GM23338 (cell line): Measurements from ENCODE around the gene MPP2. TPM values are rescaled to one million over a fixed set of nuclear protein-coding genes. Genes with fewer than 3 reads are reported as not detected.

Experiments used
- ATAC-seq: fragments of 200-7000 bp; cut with Tn5 transposase; 3 replicates; pipeline ENCODE4 v1.9.1; 2020
- DNase-seq: peaks from one replicate; pipeline ENCODE4 v3.0.0-alpha.2; 2015; ENCODE audit warnings: low spot score
- H2AFZ ChIP-seq: fragments of 200-600 bp; sonication (generic); 2 replicates; pipeline ENCODE4 v1.8.0; 2016; ENCODE audit warnings: antibody characterized with exemption, mild to moderate bottlenecking, moderate library complexity
- H3F3A ChIP-seq: fragments of 200-600 bp; sonication (generic); replicated peaks from 2 replicates; pipeline ENCODE4 v1.8.0; 2017; ENCODE audit warnings: antibody characterized with exemption, mixed run types, low read depth
- H3K27ac ChIP-seq: fragments of 200-600 bp; sonication (generic); 2 replicates; pipeline ENCODE4 v1.6.1; 2016; ENCODE audit warnings: low read depth
- H3K27me3 ChIP-seq: fragments of 200-600 bp; sonication (generic); 2 replicates; pipeline ENCODE4 v1.8.0; 2016; ENCODE audit warnings: mild to moderate bottlenecking, mixed run types, moderate library complexity; ENCODE audit not compliant: insufficient read depth
- H3K36me3 ChIP-seq: fragments of 200-600 bp; sonication (generic); 2 replicates; pipeline ENCODE4 v1.8.0; 2016; ENCODE audit warnings: mild to moderate bottlenecking; ENCODE audit not compliant: insufficient read depth
- H3K4me1 ChIP-seq: fragments of 200-600 bp; sonication (generic); 2 replicates; pipeline ENCODE4 v1.8.0; 2016; ENCODE audit warnings: mild to moderate bottlenecking, moderate library complexity; ENCODE audit not compliant: insufficient read depth
- H3K4me2 ChIP-seq: fragments of 200-600 bp; sonication (generic); 2 replicates; pipeline ENCODE4 v1.7.1; 2017; ENCODE audit warnings: mixed run types
- H3K4me3 ChIP-seq: fragments of 200-600 bp; sonication (generic); 2 replicates; pipeline ENCODE4 v1.6.1; 2016; ENCODE audit warnings: mixed run types
- H3K79me2 ChIP-seq: fragments of 200-600 bp; sonication (generic); replicated peaks from 2 replicates; pipeline ENCODE4 v1.8.0; 2017; ENCODE audit warnings: mild to moderate bottlenecking; ENCODE audit not compliant: insufficient read depth
- H3K9me2 ChIP-seq: fragments of 200-600 bp; sonication (generic); 2 replicates; pipeline ENCODE4 v1.8.0; 2017; ENCODE audit not compliant: insufficient read depth
- H4K20me1 ChIP-seq: fragments of 200-600 bp; sonication (generic); replicated peaks from 2 replicates; pipeline ENCODE4 v1.8.0; 2017; ENCODE audit warnings: mild to moderate bottlenecking; ENCODE audit not compliant: insufficient read depth
- H3K27ac Mint-ChIP-seq: 2 replicates; pipeline ENCODE4 v1.8.0; 2020; ENCODE audit warnings: inconsistent platforms, mild to moderate bottlenecking, moderate library complexity, mixed read lengths
- H3K27me3 Mint-ChIP-seq: 3 replicates; pipeline ENCODE4 v1.8.0; 2022; ENCODE audit warnings: low read depth, mild to moderate bottlenecking, moderate library complexity, mixed read lengths, inconsistent platforms; ENCODE audit not compliant: insufficient read depth, poor library complexity
- H3K36me3 Mint-ChIP-seq: 3 replicates; pipeline ENCODE4 v1.8.0; 2021; ENCODE audit warnings: low read depth, mild to moderate bottlenecking, inconsistent platforms, moderate library complexity, mixed read lengths
- H3K4me1 Mint-ChIP-seq: 3 replicates; pipeline ENCODE4 v1.8.0; 2020; ENCODE audit warnings: mild to moderate bottlenecking, inconsistent platforms, mixed read lengths
- H3K4me3 Mint-ChIP-seq: 3 replicates; pipeline ENCODE4 v1.8.0; 2021; ENCODE audit warnings: moderate library complexity, mild to moderate bottlenecking, inconsistent platforms, mixed read lengths
- H3K9me3 Mint-ChIP-seq: 3 replicates; pipeline ENCODE4 v1.8.0; 2020; ENCODE audit warnings: moderate library complexity, mild to moderate bottlenecking, inconsistent platforms, mixed read lengths
- CTCF ChIP-seq, 2 experiments: fragments of 200-600 bp in 1 of 2; sonication (generic) in 1 of 2; conservative IDR thresholded peaks; 2 replicates each; pipeline versions ENCODE4 v1.5.1 to v1.6.1; 2016 to 2017; ENCODE audit warnings: antibody characterized with exemption in 2 of 2, low read depth in 2 of 2, mild to moderate bottlenecking in 2 of 2, moderate library complexity in 1 of 2
- EZH2 ChIP-seq: fragments of 200-600 bp; sonication (generic); IDR thresholded peaks from one replicate; pipeline ENCODE4 v1.8.0; 2017; ENCODE audit warnings: antibody characterized with exemption, mild to moderate bottlenecking, low read depth; ENCODE audit not compliant: unreplicated experiment
- EZH2phosphoT487 ChIP-seq: fragments of 200-600 bp; sonication (generic); IDR thresholded peaks from one replicate; pipeline ENCODE4 v1.8.1; 2018; ENCODE audit warnings: antibody characterized with exemption; ENCODE audit not compliant: unreplicated experiment
- JUNB ChIP-seq: IDR thresholded peaks from one replicate; pipeline ENCODE4 v1.6.1; 2016; ENCODE audit warnings: antibody characterized with exemption; ENCODE audit not compliant: unreplicated experiment
- STAT1 ChIP-seq: IDR thresholded peaks from one replicate; pipeline ENCODE4 v1.6.1; 2016; ENCODE audit warnings: antibody characterized with exemption; ENCODE audit not compliant: unreplicated experiment
- ZNF114 ChIP-seq: fragments of 250-450 bp; sonication (Bioruptor Pico); IDR thresholded peaks from 2 replicates; pipeline ENCODE4 v1.5.0; 2020; ENCODE audit warnings: mild to moderate bottlenecking, moderate library complexity
- ZNF462 ChIP-seq: fragments of 250-450 bp; sonication (Bioruptor Pico); IDR thresholded peaks from 2 replicates; pipeline ENCODE4 v1.5.0; 2020; ENCODE audit warnings: mild to moderate bottlenecking, moderate library complexity
- polyA plus RNA-seq: library from polyadenylated mRNA; unstranded; fragments of >200 nt; fragmentation: Nextera tagmentation; extraction: Ambion mirVana; gene quantifications from 2 replicates; pipeline ENCODE4 v1.2.1, GENCODE V29; 2016
- total RNA-seq: library from RNA; depleted of rRNA; stranded (reverse); fragments of >200 nt; shearing (Covaris generic); gene quantifications from 2 replicates; pipeline ENCODE4 v1.2.3, GENCODE V29; 2014

The MPP2 gene
- total and polyA plus RNA-seq, 2 experiments from 2014 or later = 7.8 to 20.7 TPM

GRCh38 chr17:43880420-43880991, 26.8 kb downstream of the MPP2 start:
- Histone ChIP-seq H3K4me1 (peaks cover 8% of the 10 kb centered on the region; the same call in 1 of the 2 replicates), H3K9me2 (no peaks in the 10 kb centered on the region), H3K79me2 (no peaks in the 10 kb centered on the region), H2AFZ (no peak overlapping the region), H3K36me3 (no peaks in the 10 kb centered on the region), H3K4me2 (no peak overlapping the region), H3K4me3 (no peak overlapping the region), H4K20me1 (no peaks in the 10 kb centered on the region), H3K27ac (no peak overlapping the region), H3F3A (no peaks in the 10 kb centered on the region), H3K27me3 (no peaks in the 10 kb centered on the region)
- Mint-ChIP-seq H3K27ac (no peak overlapping the region), H3K4me3 (no peak overlapping the region), H3K27me3 (peaks cover 8% of the 10 kb centered on the region), H3K36me3 (peaks cover 8% of the 10 kb centered on the region; the same call in 1 of the 3 replicates), H3K4me1 (peaks cover 13% of the 10 kb centered on the region), H3K9me3 (no peaks in the 10 kb centered on the region)
- TF ChIP-seq CTCF (conservative IDR thresholded peaks at IDR 0.05; ENCODE audit: low read depth in 2 of 2) = peak; percentile 80 to 85
- no peak for TF ChIP-seq STAT1
- DNase-seq = peak; percentile 73
- ATAC-seq = peak; percentile 54

GRCh38 chr17:43879723-43880419, 27.5 kb downstream of the MPP2 start:
- no peak for ATAC-seq
- H3K4me3 Mint-ChIP-seq = no peak overlapping the region

More at GRCh38 chr17:43879723-43880419, 27.5 kb downstream of the MPP2 start:
- no peaks in the 10 kb centered on the region for H3K9me2 ChIP-seq
- no peak overlapping the region for H3K4me3 ChIP-seq
- H3K4me1 ChIP-seq = peaks cover 8% of the 10 kb centered on the region; the same call in 1 of the 2 replicates
- no peak overlapping the region for H3K4me2 ChIP-seq
- DNase-seq = no peak
- no peak overlapping the region for H3K27ac ChIP-seq
- H3K27me3 ChIP-seq = no peaks in the 10 kb centered on the region
- no peak for TF ChIP-seq JUNB
- TF ChIP-seq ZNF462 (CRISPR knock-in tag) = no peak
- TF ChIP-seq EZH2phosphoT487 = no peak
- TF ChIP-seq EZH2 = no peak
- no peak for TF ChIP-seq ZNF114 (CRISPR knock-in tag)
- no peaks in the 10 kb centered on the region for H4K20me1 ChIP-seq
- no peaks in the 10 kb centered on the region for H3K79me2 ChIP-seq
- Mint-ChIP-seq H3K27ac (no peak overlapping the region), H3K4me1 (peaks cover 15% of the 10 kb centered on the region), H3K27me3 (peaks cover 8% of the 10 kb centered on the region), H3K36me3 (peaks cover 8% of the 10 kb centered on the region; the same call in 1 of the 3 replicates), H3K9me3 (no peaks in the 10 kb centered on the region)
- no peaks in the 10 kb centered on the region for H3F3A ChIP-seq
- H2AFZ ChIP-seq = no peak overlapping the region
- H3K36me3 ChIP-seq = no peaks in the 10 kb centered on the region
